Suprapubic skin (tissue), 3 donors: ENCODE data around the gene VARS1.

Experiments used
- POLR2A ChIP-seq, 2 donors: fragments of 450-650 bp; IDR thresholded peaks; one replicate each; pipeline ENCODE4 v1.6.1; 2017; ENCODE audit warnings: antibody characterized with exemption in 2 of 2, mild to moderate bottlenecking in 2 of 2, moderate library complexity in 2 of 2
- TF ChIP-seq, protein P1 (sequence below), 2 donors: fragments of 200-600 bp in 1 of 2; fragments of 450-650 bp in 1 of 2; sonication (generic) in 1 of 2; IDR thresholded peaks; one replicate each; pipeline ENCODE4 v1.5.1; 2016 to 2019; ENCODE audit warnings: antibody characterized with exemption in 2 of 2, mild to moderate bottlenecking in 1 of 2, moderate library complexity in 1 of 2

DNA sequence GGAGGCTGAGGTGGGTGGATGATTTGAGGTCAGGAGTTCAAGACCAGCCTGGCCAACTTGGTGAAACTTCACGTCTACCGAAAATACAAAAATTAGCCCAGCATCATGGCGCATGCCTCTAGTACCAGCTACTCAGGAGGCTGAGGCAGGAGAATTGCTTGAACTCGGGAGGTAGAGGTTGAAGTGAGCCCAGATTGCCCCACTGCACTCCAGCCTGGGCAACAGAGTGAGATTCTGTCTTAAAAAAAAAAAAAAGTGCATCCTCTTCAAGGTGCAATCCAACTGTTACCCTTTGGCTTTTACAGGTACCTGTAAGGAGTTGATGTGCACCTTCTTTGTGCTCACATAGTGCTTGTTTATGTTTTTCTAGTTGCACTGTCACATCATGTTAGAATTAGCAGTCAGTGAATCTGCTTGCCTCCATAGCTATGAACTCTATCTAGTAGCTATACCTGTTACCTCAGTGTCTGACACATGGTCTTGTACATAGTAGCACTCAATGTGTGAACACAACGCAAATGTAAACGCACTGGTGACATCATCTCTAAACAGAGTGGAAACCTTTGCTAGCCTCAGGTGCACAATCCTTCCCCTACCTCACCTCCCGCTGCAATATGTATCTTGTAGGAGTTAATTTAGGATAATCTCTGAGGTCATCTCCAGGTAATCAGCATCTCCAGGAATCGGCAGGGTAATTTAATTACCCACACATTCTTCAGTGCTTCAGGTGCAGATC lies 46.1 kb downstream of the VARS1 start:
- TF ChIP-seq, protein P1, sequence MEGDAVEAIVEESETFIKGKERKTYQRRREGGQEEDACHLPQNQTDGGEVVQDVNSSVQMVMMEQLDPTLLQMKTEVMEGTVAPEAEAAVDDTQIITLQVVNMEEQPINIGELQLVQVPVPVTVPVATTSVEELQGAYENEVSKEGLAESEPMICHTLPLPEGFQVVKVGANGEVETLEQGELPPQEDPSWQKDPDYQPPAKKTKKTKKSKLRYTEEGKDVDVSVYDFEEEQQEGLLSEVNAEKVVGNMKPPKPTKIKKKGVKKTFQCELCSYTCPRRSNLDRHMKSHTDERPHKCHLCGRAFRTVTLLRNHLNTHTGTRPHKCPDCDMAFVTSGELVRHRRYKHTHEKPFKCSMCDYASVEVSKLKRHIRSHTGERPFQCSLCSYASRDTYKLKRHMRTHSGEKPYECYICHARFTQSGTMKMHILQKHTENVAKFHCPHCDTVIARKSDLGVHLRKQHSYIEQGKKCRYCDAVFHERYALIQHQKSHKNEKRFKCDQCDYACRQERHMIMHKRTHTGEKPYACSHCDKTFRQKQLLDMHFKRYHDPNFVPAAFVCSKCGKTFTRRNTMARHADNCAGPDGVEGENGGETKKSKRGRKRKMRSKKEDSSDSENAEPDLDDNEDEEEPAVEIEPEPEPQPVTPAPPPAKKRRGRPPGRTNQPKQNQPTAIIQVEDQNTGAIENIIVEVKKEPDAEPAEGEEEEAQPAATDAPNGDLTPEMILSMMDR (IDR thresholded peaks at IDR 0.05), result no peak
- TF ChIP-seq POLR2A (IDR thresholded peaks at IDR 0.05), result no peak
